Activated CD8-positive, alpha-beta memory T cell treated with anti-CD3 and anti-CD28 coated beads for 1 hour (primary cell): Measurements from ENCODE around the gene HIVEP1.
"Not testable (repeated sequence)": the region's sequence is repeated elsewhere in the genome, so short reads cannot be mapped to it uniquely, and the experiment has no call there.

Source experiments
- DNase-seq, 2 donors: peaks; one replicate each; pipeline ENCODE4 v3.0.0-alpha.2; 2020; ENCODE audit warnings: low read depth in 1 of 2; ENCODE audit errors: extremely low read depth in 1 of 2

The HIVEP1 gene

GRCh38 chr6:12082368-12082767, 70.3 kb downstream of the HIVEP1 start:
- DNase-seq, result no peak

GRCh38 chr6:12083302-12083701, 71.2 kb downstream of the HIVEP1 start:
- no peak for DNase-seq

- DNase-seq, result no peak
Observed at GRCh38 chr6:12083763-12084162, 71.7 kb downstream of the HIVEP1 start.

GRCh38 chr6:12084681-12085080, 72.6 kb downstream of the HIVEP1 start:
- DNase-seq, result no peak

- no peak for DNase-seq
Observed at GRCh38 chr6:12088531-12088930, 76.4 kb downstream of the HIVEP1 start.

- no peak for DNase-seq
Observed at GRCh38 chr6:12090714-12091113, 78.6 kb downstream of the HIVEP1 start.

- no peak for DNase-seq
Observed at GRCh38 chr6:12092762-12093161, 80.7 kb downstream of the HIVEP1 start.

GRCh38 chr6:12094689-12095088, 82.6 kb downstream of the HIVEP1 start:
- no peak for DNase-seq

- no peak for DNase-seq
Observed at GRCh38 chr6:12096342-12096741, 84.2 kb downstream of the HIVEP1 start.

GRCh38 chr6:12097791-12098190, 85.7 kb downstream of the HIVEP1 start:
- DNase-seq, result no peak

- no peak for DNase-seq
Observed at GRCh38 chr6:12099623-12100338, 87.7 kb downstream of the HIVEP1 start.

- no peak for DNase-seq
Observed at GRCh38 chr6:12101048-12101447, 88.9 kb downstream of the HIVEP1 start.

GRCh38 chr6:12101653-12102312, 89.7 kb downstream of the HIVEP1 start:
- no peak for DNase-seq

- no peak for DNase-seq
Observed at GRCh38 chr6:12102350-12102749, 90.2 kb downstream of the HIVEP1 start.

- DNase-seq, result no peak
Observed at GRCh38 chr6:12103158-12103557, 91.0 kb downstream of the HIVEP1 start.

GRCh38 chr6:12105271-12105670, 93.2 kb downstream of the HIVEP1 start:
- DNase-seq, result no peak

- not testable (repeated sequence) for DNase-seq
Observed at GRCh38 chr6:12108376-12108775, 96.3 kb downstream of the HIVEP1 start.

GRCh38 chr6:12110523-12111362, 98.6 kb downstream of the HIVEP1 start:
- DNase-seq, result no peak

GRCh38 chr6:12111363-12111670, 99.2 kb downstream of the HIVEP1 start:
- no peak for DNase-seq

GRCh38 chr6:12112540-12113189, 100.6 kb downstream of the HIVEP1 start:
- DNase-seq, result no peak

- DNase-seq, result no peak
Observed at GRCh38 chr6:12113190-12113577, 101.1 kb downstream of the HIVEP1 start.
